Subcutaneous abdominal adipose tissue (tissue), 5 donors: ENCODE results near the gene CCT4.
"Not testable (repeated sequence)": the region's sequence is repeated elsewhere in the genome, so short reads cannot be mapped to it uniquely, and the experiment has no call there.

ENCODE experiments used
- H3K27ac ChIP-seq: one replicate; pipeline ENCODE4 v1.7.0; 2013; ENCODE audit warnings: low read depth, mild to moderate bottlenecking, inconsistent platforms, low read length, moderate library complexity
- H3K27me3 ChIP-seq, 5 donors: one replicate each; pipeline ENCODE4 v1.7.0; 2013; ENCODE audit warnings: low read length in 5 of 5, inconsistent platforms in 1 of 5; ENCODE audit not compliant: control insufficient read depth in 5 of 5, insufficient read depth in 4 of 5
- H3K36me3 ChIP-seq, 5 donors: one replicate each; pipeline ENCODE4 v1.7.0; 2013; ENCODE audit warnings: low read length in 5 of 5; ENCODE audit not compliant: control insufficient read depth in 5 of 5, insufficient read depth in 5 of 5
- H3K4me1 ChIP-seq, 5 donors: one replicate each; pipeline ENCODE4 v1.7.0; 2013; ENCODE audit warnings: low read length in 5 of 5, mild to moderate bottlenecking in 3 of 5, moderate library complexity in 1 of 5; ENCODE audit not compliant: control insufficient read depth in 5 of 5, insufficient read depth in 5 of 5
- H3K4me3 ChIP-seq, 5 donors: one replicate each; pipeline ENCODE4 v1.7.0; 2013; ENCODE audit warnings: low read length in 5 of 5, low read depth in 1 of 5
- H3K9ac ChIP-seq, 5 donors: one replicate each; pipeline ENCODE4 v1.7.0; 2013; ENCODE audit warnings: low read length in 5 of 5, mild to moderate bottlenecking in 4 of 5, moderate library complexity in 3 of 5
- H3K9me3 ChIP-seq, 5 donors: one replicate each; pipeline ENCODE4 v1.7.0; 2013; ENCODE audit warnings: low read length in 5 of 5; ENCODE audit not compliant: control insufficient read depth in 5 of 5
- donor health status: healthy.
- donor health status: healthy.
- donor health status: healthy.
- donor health status: healthy.
- donor health status: healthy.

The CCT4 gene

GRCh38 chr2:61882850-61883249 is 5.6 kb downstream of the CCT4 start:
- peaks cover 2 to 24% (median 20%) of the 10 kb centered on the region in 5 donors for H3K4me1 ChIP-seq
- peaks cover 22 to 66% (median 54%) of the 10 kb centered on the region in 5 donors for H3K36me3 ChIP-seq

GRCh38 chr2:61879351-61879750 is 9.1 kb downstream of the CCT4 start:
- not testable (repeated sequence) for H3K9ac ChIP-seq, H3K27ac ChIP-seq, H3K4me1 ChIP-seq, H3K9me3 ChIP-seq, H3K4me3 ChIP-seq, H3K27me3 ChIP-seq
- peaks cover 45 to 91% (median 76%) of the 10 kb centered on the region in 5 donors for H3K36me3 ChIP-seq

More at GRCh38 chr2:61882850-61883249, 5.6 kb downstream of the CCT4 start:
- no peak overlapping the region for H3K9ac ChIP-seq
- H3K4me3 ChIP-seq: no peak overlapping the region
- no peaks in the 10 kb centered on the region for H3K27me3 ChIP-seq
- no peak overlapping the region for H3K27ac ChIP-seq
- no peaks in the 10 kb centered on the region for H3K9me3 ChIP-seq

- Histone ChIP-seq H3K27ac (no peak overlapping the region), H3K27me3 (no peaks in the 10 kb centered on the region), H3K9me3 (no peaks in the 10 kb centered on the region), H3K36me3 (peaks cover 48 to 92% (median 73%) of the 10 kb centered on the region in 5 donors), H3K4me3 (no peak overlapping the region), H3K9ac (no peak overlapping the region), H3K4me1 (no peaks in the 10 kb centered on the region)
These were observed 9.7 kb downstream of the CCT4 start for GRCh38 chr2:61878761-61879160.

GRCh38 chr2:61877571-61878245 is 10.7 kb downstream of the CCT4 start:
- H3K36me3 ChIP-seq: peaks cover 48 to 89% (median 67%) of the 10 kb centered on the region in 5 donors
- H3K4me1 ChIP-seq: no peaks in the 10 kb centered on the region
- H3K4me3 ChIP-seq: no peak overlapping the region
- H3K9me3 ChIP-seq: no peaks in the 10 kb centered on the region
- no peak overlapping the region for H3K9ac ChIP-seq
- no peak overlapping the region for H3K27ac ChIP-seq
- no peaks in the 10 kb centered on the region for H3K27me3 ChIP-seq

GRCh38 chr2:61876400-61876799 is 12.1 kb downstream of the CCT4 start:
- H3K9ac ChIP-seq: no peak overlapping the region
- no peaks in the 10 kb centered on the region for H3K9me3 ChIP-seq
- no peaks in the 10 kb centered on the region for H3K4me1 ChIP-seq
- H3K27ac ChIP-seq: no peak overlapping the region
- H3K36me3 ChIP-seq: peaks cover 56 to 90% (median 72%) of the 10 kb centered on the region in 5 donors
- no peaks in the 10 kb centered on the region for H3K27me3 ChIP-seq
- H3K4me3 ChIP-seq: no peak overlapping the region

GRCh38 chr2:61866482-61867089 is 21.9 kb downstream of the CCT4 start:
- not testable (repeated sequence) for H3K4me3 ChIP-seq

GRCh38 chr2:61862085-61862484 is 26.4 kb downstream of the CCT4 start:
- Histone ChIP-seq H3K9ac (no peak overlapping the region), H3K4me1 (no peaks in the 10 kb centered on the region), H3K4me3 (no peak overlapping the region), H3K36me3 (peaks cover 6 to 28% (median 15%) of the 10 kb centered on the region in 5 donors), H3K27me3 (no peaks in the 10 kb centered on the region), H3K9me3 (peaks cover 0 to 4% (median 0%) of the 10 kb centered on the region in 5 donors), H3K27ac (no peak overlapping the region)

More at GRCh38 chr2:61866482-61867089, 21.9 kb downstream of the CCT4 start:
- H3K36me3 ChIP-seq: peaks cover 25 to 70% (median 52%) of the 10 kb centered on the region in 5 donors
- not testable (repeated sequence) for H3K9me3 ChIP-seq, H3K27ac ChIP-seq, H3K4me1 ChIP-seq, H3K27me3 ChIP-seq, H3K9ac ChIP-seq

GRCh38 chr2:61857224-61857623 is 31.2 kb downstream of the CCT4 start:
- no peaks in the 10 kb centered on the region for H3K27me3 ChIP-seq
- peaks cover 0 to 4% (median 0%) of the 10 kb centered on the region in 5 donors for H3K9me3 ChIP-seq
- no peak overlapping the region for H3K4me3 ChIP-seq
- peaks cover 2 to 26% (median 18%) of the 10 kb centered on the region in 5 donors for H3K4me1 ChIP-seq
- H3K9ac ChIP-seq: no peak overlapping the region
- H3K27ac ChIP-seq: no peak overlapping the region
- H3K36me3 ChIP-seq: no peaks in the 10 kb centered on the region

- Histone ChIP-seq H3K9ac (peak overlapping the region in 3 of 5 donors; percentile 26 to 84 (median 80)), H3K4me1 (peaks cover 2 to 26% (median 18%) of the 10 kb centered on the region in 5 donors), H3K27me3 (no peaks in the 10 kb centered on the region), H3K4me3 (peak overlapping the region; percentile 93 to 99 (median 96)), H3K9me3 (no peaks in the 10 kb centered on the region), H3K27ac (no peak overlapping the region), H3K36me3 (no peaks in the 10 kb centered on the region)
These were observed 33.2 kb downstream of the CCT4 start for GRCh38 chr2:61855318-61855613.

GRCh38 chr2:61854564-61855317 is 33.7 kb downstream of the CCT4 start:
- peak overlapping the region; percentile 93 to 99 (median 96) for H3K4me3 ChIP-seq
- no peaks in the 10 kb centered on the region for H3K27me3 ChIP-seq
- H3K9me3 ChIP-seq: no peaks in the 10 kb centered on the region
- peak overlapping the region; percentile 26 to 87 (median 80) for H3K9ac ChIP-seq
- H3K27ac ChIP-seq: peak overlapping the region; percentile 60
- peaks cover 2 to 26% (median 18%) of the 10 kb centered on the region in 5 donors for H3K4me1 ChIP-seq
- no peaks in the 10 kb centered on the region for H3K36me3 ChIP-seq
